T1000 (cell line): ENCODE results near the gene DEFB113.

Experiments
- DNase-seq: peaks from one replicate; lab custom pipeline; 2025; ENCODE audit warnings: mixed read lengths; lab: John Stamatoyannopoulos, UW

DEFB113 gene

GRCh38 chr6:49935387-49935786 lies 34.0 kb downstream of the DEFB113 start:
- DNase-seq = no peak

GRCh38 chr6:49934770-49935169 lies 34.7 kb downstream of the DEFB113 start:
- DNase-seq = no peak

DNA sequence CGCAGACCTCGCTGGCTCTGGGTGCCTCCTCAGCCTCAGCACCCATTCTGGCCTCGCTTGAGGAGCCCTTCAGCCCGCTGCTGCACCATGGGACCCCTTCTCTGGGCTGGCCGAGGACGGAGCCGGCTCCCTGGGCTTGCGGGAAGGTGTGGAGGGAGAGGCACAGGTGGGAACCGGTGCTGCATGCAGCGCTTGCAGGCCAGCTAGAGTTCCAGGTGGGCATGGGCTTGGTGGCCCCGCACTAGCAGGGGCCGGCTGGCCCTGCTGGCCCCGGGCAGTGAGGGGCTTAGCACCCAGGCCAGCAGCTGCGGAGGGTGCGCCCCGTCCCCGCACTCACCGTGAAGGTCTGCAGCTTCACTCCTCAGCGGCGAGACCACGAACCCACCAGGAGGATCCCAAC lies 35.9 kb downstream of the DEFB113 start:
- DNase-seq = no peak

- no peak for DNase-seq
Measured at GRCh38 chr6:49929340-49929739, 40.1 kb downstream of the DEFB113 start.

GRCh38 chr6:49923826-49924225 lies 45.6 kb downstream of the DEFB113 start:
- no peak for DNase-seq

DNA sequence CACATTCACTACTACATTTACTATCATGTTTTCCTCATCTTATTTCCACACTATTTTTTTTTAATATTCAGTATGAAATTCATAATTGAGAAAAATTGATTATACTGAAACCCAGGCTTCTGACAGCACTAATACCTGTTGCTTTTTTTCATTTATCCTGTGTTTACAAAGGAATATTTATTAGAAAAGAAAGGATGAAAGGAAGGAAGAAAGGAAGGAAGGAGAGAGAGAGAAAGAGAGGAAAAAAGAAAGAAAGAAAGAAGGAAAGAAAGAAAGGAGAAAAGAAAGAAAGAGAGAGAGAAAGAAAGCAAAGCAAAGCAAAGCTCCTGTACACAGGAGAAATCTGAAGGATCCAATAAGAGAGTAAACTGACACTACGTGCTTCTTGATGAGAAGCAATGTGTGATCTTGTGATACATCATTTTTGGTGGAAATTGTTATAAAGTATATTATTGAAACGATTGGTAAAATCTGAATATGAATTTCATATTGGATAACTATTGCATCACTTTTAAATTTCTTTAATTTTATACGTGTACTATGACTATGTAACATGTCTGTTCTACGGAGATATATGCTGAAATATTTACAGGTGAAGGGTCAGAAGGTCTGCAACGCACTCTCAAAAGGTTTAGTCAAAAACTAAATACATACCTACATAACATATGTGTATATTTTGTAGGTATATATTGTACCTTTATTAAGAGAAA lies 49.3 kb downstream of the DEFB113 start:
- DNase-seq = no peak

GRCh38 chr6:49919261-49919660 lies 50.2 kb downstream of the DEFB113 start:
- no peak for DNase-seq

DNA sequence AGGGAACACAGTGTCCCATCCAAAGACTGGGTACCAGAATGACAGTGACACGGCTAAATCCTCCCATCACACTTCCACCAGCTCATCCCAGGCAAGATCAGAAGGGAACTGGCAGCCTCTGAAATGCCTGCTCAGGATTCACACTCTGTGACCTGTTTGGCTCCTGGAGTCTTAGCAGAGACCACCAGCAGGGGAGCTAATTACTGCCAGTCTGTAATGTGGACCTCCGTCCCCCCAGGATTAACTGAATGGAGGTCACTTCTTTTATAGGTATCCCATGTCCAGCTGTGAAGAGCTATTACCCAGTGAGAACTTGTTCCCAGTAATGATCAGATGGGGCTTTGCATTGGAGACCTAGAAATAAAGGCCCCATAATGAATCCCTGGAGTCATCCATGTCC lies 50.6 kb downstream of the DEFB113 start:
- no peak for DNase-seq
